ENCODE measurements around the gene RNF14. TPM values are rescaled to one million over a fixed set of nuclear protein-coding genes. Genes with fewer than 3 reads are reported as not detected.

RNF14 gene
- polyA plus RNA-seq, 3 donors = 9.7 to 52.8 (median 31.2) TPM

DNA sequence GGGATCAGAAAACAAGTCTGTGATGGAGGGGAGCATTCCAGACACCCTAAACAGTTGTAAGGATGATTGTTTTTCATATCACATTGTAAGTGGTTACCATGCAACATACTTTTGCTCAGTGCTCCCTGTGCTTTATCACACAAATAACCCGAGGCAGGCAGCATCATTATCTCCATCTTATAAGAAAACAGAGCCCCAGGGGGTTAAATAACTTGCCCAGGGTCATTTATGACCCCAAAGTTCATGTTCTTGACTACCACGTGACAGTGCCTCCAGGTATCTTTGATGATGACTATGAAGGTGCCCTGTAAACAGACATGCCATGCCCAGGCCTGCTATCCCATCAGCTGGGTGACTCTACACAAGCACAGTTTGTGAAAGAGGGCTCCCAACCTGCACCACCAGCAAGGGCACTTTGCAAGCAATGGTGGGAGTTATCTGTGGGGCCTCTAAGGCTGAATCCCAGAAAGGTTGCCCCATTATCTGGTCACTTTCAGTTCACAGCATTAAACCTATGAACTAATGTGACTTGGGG, 34.4 kb downstream of the RNF14 start:
- H3K27ac ChIP-seq (ENCODE audit: low read depth in 1 of 2, low read length in 2 of 2) = no peak overlapping the region
- no peak overlapping the region for H3K4me2 ChIP-seq (replicated peaks; ENCODE audit: extremely low read depth, low read length, poor library complexity, severe bottlenecking)
- no peaks in the 10 kb centered on the region for H3K27me3 Mint-ChIP-seq (ENCODE audit: low read depth in 3 of 3)
- WGBS (ENCODE audit: insufficient coverage) = 92% methylated on average over 2 of the region's 2 CpGs
- H3K9me3 Mint-ChIP-seq = peaks cover 0 to 3% (median 0%) of the 10 kb centered on the region in 7 donors
- no peak for TF ChIP-seq CTCF (IDR thresholded peaks at IDR 0.05)
- H3K79me2 ChIP-seq (ENCODE audit: insufficient read depth, low read length) = no peaks in the 10 kb centered on the region
- H3K36me3 ChIP-seq (replicated peaks in 1 of 2; ENCODE audit: control insufficient read depth in 1 of 2, insufficient read depth in 2 of 2, low read length in 2 of 2) = peaks cover 54 to 83% of the 10 kb centered on the region in 2 donors
- H2AFZ ChIP-seq (ENCODE audit: insufficient read depth, low read depth, low read length, poor library complexity, severe bottlenecking) = no peak overlapping the region
- H4K20me1 ChIP-seq (ENCODE audit: insufficient read depth, low read length) = no peaks in the 10 kb centered on the region
- peaks cover 19% of the 10 kb centered on the region for H3K4me1 Mint-ChIP-seq
- H3K9me3 ChIP-seq (replicated peaks in 1 of 2; ENCODE audit: control insufficient read depth in 1 of 2, insufficient read depth in 1 of 2, low read length in 2 of 2) = no peaks in the 10 kb centered on the region
- no peak overlapping the region for H3K9ac ChIP-seq (ENCODE audit: insufficient read depth, low read length, poor library complexity, severe bottlenecking)
- DNase-seq = no peak
- H3K27me3 ChIP-seq (ENCODE audit: control insufficient read depth in 2 of 2, insufficient read depth in 2 of 2, low read length in 2 of 2) = no peaks in the 10 kb centered on the region
- no peak overlapping the region for H3K4me3 Mint-ChIP-seq
- H3K27ac Mint-ChIP-seq = no peak overlapping the region
- intact Hi-C loops (cut with micrococcal nuclease) = no loop called here
- H3K36me3 Mint-ChIP-seq = peaks cover 77 to 85% of the 10 kb centered on the region in 2 donors
- peaks cover 11 to 16% of the 10 kb centered on the region in 2 donors for H3K4me1 ChIP-seq (ENCODE audit: control insufficient read depth in 1 of 2, insufficient read depth in 2 of 2, low read length in 2 of 2)
- no peak overlapping the region for H3K4me3 ChIP-seq (replicated peaks in 1 of 3; ENCODE audit: low read depth in 2 of 3, low read length in 3 of 3)

GRCh38 chr5:142006363-142007236, 37.7 kb downstream of the RNF14 start:
- Mint-ChIP-seq H3K4me3 (no peak overlapping the region), H3K27ac (peak overlapping the region in 6 of 7 donors; percentile 21 to 81 (median 46)), H3K27me3 (ENCODE audit: low read depth in 3 of 3) (no peaks in the 10 kb centered on the region), H3K36me3 (peaks cover 72 to 73% of the 10 kb centered on the region in 2 donors), H3K4me1 (peaks cover 20% of the 10 kb centered on the region), H3K9me3 (peaks cover 0 to 3% (median 0%) of the 10 kb centered on the region in 7 donors)
- no peaks in the 10 kb centered on the region for H4K20me1 ChIP-seq (ENCODE audit: insufficient read depth, low read length)
- no peaks in the 10 kb centered on the region for H3K9me3 ChIP-seq (replicated peaks in 1 of 2; ENCODE audit: control insufficient read depth in 1 of 2, insufficient read depth in 1 of 2, low read length in 2 of 2)
- peaks cover 35 to 63% of the 10 kb centered on the region in 2 donors for H3K36me3 ChIP-seq (replicated peaks in 1 of 2; ENCODE audit: control insufficient read depth in 1 of 2, insufficient read depth in 2 of 2, low read length in 2 of 2)
- H3K27ac ChIP-seq (ENCODE audit: low read depth in 1 of 2, low read length in 2 of 2) = peak overlapping the region in 1 of 2 donors; percentile 27
- peaks cover 11 to 18% of the 10 kb centered on the region in 2 donors for H3K4me1 ChIP-seq (ENCODE audit: control insufficient read depth in 1 of 2, insufficient read depth in 2 of 2, low read length in 2 of 2)
- DNase-seq = peak; percentile 12 to 37 (median 37)
- WGBS (ENCODE audit: insufficient coverage) = 88% methylated on average over 1 of the region's 3 CpGs
- H3K4me2 ChIP-seq (replicated peaks; ENCODE audit: extremely low read depth, low read length, poor library complexity, severe bottlenecking) = no peak overlapping the region
- intact Hi-C loops (cut with micrococcal nuclease) = loop anchor here in 1 of 2 donors (5.0 kb wide), 1 partner anchor 126 kb away; no protein-coding TSS in a partner anchor
- no peak overlapping the region for H3K9ac ChIP-seq (ENCODE audit: insufficient read depth, low read length, poor library complexity, severe bottlenecking)
- no peak overlapping the region for H2AFZ ChIP-seq (ENCODE audit: insufficient read depth, low read depth, low read length, poor library complexity, severe bottlenecking)
- no peaks in the 10 kb centered on the region for H3K27me3 ChIP-seq (ENCODE audit: control insufficient read depth in 2 of 2, insufficient read depth in 2 of 2, low read length in 2 of 2)
- H3K79me2 ChIP-seq (ENCODE audit: insufficient read depth, low read length) = no peaks in the 10 kb centered on the region
- H3K4me3 ChIP-seq (replicated peaks in 1 of 3; ENCODE audit: low read depth in 2 of 3, low read length in 3 of 3) = no peak overlapping the region
- no peak for TF ChIP-seq CTCF (IDR thresholded peaks at IDR 0.05)

Measured in CD14-positive monocyte (primary cell).